Subcutaneous abdominal adipose tissue (tissue), 5 donors: ENCODE results near the gene PER2.

ENCODE experiments used
- H3K27ac ChIP-seq: one replicate; pipeline ENCODE4 v1.7.0; 2013; ENCODE audit warnings: low read depth, mild to moderate bottlenecking, inconsistent platforms, low read length, moderate library complexity
- H3K27me3 ChIP-seq, 5 donors: one replicate each; pipeline ENCODE4 v1.7.0; 2013; ENCODE audit warnings: low read length in 5 of 5, inconsistent platforms in 1 of 5; ENCODE audit not compliant: control insufficient read depth in 5 of 5, insufficient read depth in 4 of 5
- H3K36me3 ChIP-seq, 5 donors: one replicate each; pipeline ENCODE4 v1.7.0; 2013; ENCODE audit warnings: low read length in 5 of 5; ENCODE audit not compliant: control insufficient read depth in 5 of 5, insufficient read depth in 5 of 5
- H3K4me1 ChIP-seq, 5 donors: one replicate each; pipeline ENCODE4 v1.7.0; 2013; ENCODE audit warnings: low read length in 5 of 5, mild to moderate bottlenecking in 3 of 5, moderate library complexity in 1 of 5; ENCODE audit not compliant: control insufficient read depth in 5 of 5, insufficient read depth in 5 of 5
- H3K4me3 ChIP-seq, 5 donors: one replicate each; pipeline ENCODE4 v1.7.0; 2013; ENCODE audit warnings: low read length in 5 of 5, low read depth in 1 of 5
- H3K9ac ChIP-seq, 5 donors: one replicate each; pipeline ENCODE4 v1.7.0; 2013; ENCODE audit warnings: low read length in 5 of 5, mild to moderate bottlenecking in 4 of 5, moderate library complexity in 3 of 5
- H3K9me3 ChIP-seq, 5 donors: one replicate each; pipeline ENCODE4 v1.7.0; 2013; ENCODE audit warnings: low read length in 5 of 5; ENCODE audit not compliant: control insufficient read depth in 5 of 5
- donor health status: healthy.
- donor health status: healthy.
- donor health status: healthy.
- donor health status: healthy.
- donor health status: healthy.

PER2 gene

DNA sequence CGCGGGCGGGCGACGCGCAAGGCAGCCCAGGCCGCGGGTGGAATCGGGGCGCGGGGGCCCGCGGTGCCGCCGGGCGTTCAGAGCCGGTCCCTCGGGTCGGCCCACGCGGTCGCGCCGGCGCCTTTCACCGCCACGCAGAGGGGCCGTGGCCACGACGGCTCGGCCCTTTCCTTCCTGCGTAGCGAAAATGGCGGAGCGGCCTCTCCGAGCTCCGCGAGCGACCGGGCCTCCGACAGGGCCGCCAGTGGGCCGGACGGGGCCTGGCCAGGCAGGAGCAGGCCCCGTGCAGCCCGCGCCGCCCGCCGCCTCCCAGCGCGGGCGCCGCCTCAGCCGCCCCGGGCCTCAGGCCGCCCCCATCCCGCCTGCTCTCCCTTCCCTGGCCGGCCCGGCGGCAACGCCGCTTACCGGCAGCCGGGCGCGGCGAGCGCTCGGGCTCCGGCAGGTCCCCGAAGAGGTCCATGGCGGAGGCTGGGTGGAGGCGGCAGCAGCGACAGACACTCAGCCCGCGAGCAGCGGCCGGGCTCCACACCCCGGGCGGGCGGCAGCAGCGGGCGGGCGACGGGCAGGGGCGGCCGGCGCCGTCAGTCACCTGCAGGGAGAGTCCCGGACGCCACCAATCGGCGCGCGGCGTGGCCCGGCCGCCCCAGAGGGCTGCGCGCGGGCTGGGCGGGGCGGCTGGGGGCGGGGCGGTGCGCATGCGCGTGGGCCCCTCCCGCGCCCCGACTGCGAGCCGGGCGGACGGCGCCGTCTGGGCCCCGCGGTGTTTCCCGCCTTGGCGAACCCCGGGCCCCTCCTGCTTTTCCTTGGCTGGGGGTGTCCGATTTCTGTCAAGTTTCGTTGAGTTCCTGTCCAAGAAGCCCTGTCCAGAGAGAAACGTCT is 85.1 kb downstream of the PER2 start, which contains the start of gene ILKAP:
ILKAP (minus strand) TSS at position 602 of the 879 bp plus-strand sequence; CDS start at position 460, 142 bp downstream.
- Histone ChIP-seq H3K4me1 (peaks cover 3 to 38% (median 29%) of the 10 kb centered on the region in 5 donors), H3K27me3 (no peaks in the 10 kb centered on the region)

DNA sequence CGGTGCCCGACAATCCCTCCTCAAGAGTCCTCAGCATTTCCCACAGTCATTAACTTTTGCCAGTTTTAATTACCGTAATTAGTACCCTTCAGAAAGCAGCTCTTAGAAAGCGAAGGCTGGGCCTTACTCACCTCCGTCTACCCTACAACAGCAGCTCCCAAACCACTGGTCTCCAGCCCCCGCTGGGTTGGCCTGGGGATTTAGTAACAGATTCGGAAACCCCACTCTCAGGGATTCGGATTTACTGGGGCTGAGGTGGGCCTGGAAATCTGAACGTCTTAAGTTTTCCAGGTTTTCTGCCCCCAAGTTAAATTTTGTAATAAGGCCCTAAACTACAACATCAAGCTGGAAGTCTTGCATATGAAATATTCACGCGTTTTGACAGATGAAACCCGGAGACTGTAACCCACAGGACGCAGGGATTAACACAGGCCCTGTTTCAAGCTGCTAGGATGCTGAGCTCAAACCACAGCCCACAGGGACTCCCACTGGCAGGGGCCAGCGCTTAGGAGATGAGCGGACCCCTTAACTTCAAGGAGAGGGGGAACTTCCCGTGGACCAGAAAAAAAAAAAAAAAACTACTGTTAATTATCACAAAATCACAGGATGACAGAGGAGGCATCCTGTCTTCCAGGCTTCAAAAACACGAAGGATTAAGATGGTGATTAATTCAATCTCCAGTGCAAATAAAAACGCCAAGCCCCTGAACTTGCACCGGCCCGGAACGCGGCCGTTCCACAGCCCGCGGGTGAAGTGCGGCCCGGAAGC is 85.9 kb downstream of the PER2 start:
- peaks cover 3 to 38% (median 29%) of the 10 kb centered on the region in 5 donors for H3K4me1 ChIP-seq
- H3K36me3 ChIP-seq: peaks cover 0 to 2% (median 0%) of the 10 kb centered on the region in 5 donors
- no peaks in the 10 kb centered on the region for H3K9me3 ChIP-seq
- no peaks in the 10 kb centered on the region for H3K27me3 ChIP-seq
- peak overlapping the region; percentile 73 to 83 (median 79) for H3K4me3 ChIP-seq
- H3K27ac ChIP-seq: peak overlapping the region; percentile 74
- H3K9ac ChIP-seq: peak overlapping the region; percentile 60 to 96 (median 89)

More for the DNA sequence above, 85.1 kb downstream of the PER2 start, which contains the start of gene ILKAP:
- H3K36me3 ChIP-seq: peaks cover 0 to 2% (median 0%) of the 10 kb centered on the region in 5 donors
- H3K9me3 ChIP-seq: no peaks in the 10 kb centered on the region
- peak within 1 kb of the TSS; percentile 74 for H3K27ac ChIP-seq
- H3K4me3 ChIP-seq: peak within 1 kb of the TSS; percentile 73 to 83 (median 79)
- peak within 1 kb of the TSS; percentile 60 to 96 (median 89) for H3K9ac ChIP-seq
